GM19043 (cell line): ENCODE results near the gene CEP250.
"Not testable (repeated sequence)": the region's sequence is repeated elsewhere in the genome, so short reads cannot be mapped to it uniquely, and the experiment has no call there.

Source experiments
- ATAC-seq: cut with Tn5 transposase; IDR thresholded peaks from one replicate; pipeline ENCODE4 v1.9.1; 2021; ENCODE audit warnings: low read depth; ENCODE audit not compliant: unreplicated experiment

CEP250 gene

DNA sequence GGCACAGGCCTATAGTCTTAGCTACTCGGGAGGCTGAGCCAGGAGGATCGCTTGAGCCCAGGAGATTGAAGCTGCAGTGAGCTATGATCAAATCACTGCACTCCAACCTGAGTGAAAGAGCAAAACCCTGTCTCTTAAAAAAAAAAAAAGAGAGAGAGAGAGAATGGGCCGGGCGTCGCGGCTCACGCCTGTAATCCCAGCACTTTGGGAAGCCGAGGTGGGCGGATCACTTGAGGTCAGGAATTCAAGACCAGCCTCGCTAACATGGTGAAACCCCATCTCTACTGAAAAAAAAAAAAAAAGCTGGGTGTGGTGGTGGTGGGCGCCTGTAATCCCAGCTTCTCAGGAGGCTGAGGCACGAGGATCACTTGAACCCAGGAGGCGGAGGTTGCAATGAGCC is 5.5 kb upstream of the CEP250 start:
- ATAC-seq: not testable (repeated sequence)

DNA sequence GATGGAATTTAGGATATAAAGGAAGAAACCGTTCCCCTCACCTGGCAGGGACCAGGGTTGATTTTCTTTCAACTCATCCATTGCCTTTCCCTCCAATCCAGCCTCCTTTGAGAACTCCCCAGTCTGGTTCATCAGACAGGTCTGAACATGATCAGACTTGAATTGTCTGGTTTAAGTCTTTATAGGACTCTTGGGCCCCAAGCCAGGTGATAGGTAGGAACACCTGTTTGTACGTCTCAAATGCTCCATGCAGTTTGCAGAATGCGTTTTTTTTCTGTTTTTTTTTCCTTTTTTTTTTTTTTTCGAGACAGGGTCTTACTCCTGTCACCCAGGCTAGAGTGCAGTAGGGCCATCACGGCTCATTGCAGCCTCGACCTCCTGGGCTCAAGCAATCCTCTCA is 4.1 kb upstream of the CEP250 start:
- ATAC-seq: no peak

GRCh38 chr20:35453647-35454046 is 1.8 kb upstream of the CEP250 start:
- no peak for ATAC-seq

- not testable (repeated sequence) for ATAC-seq
Measured at GRCh38 chr20:35456700-35457099, 1.3 kb downstream of the CEP250 start.

GRCh38 chr20:35457539-35457938 is 2.1 kb downstream of the CEP250 start:
- ATAC-seq: not testable (repeated sequence)

- ATAC-seq: no peak
Measured at GRCh38 chr20:35458388-35458787, 3.0 kb downstream of the CEP250 start.

DNA sequence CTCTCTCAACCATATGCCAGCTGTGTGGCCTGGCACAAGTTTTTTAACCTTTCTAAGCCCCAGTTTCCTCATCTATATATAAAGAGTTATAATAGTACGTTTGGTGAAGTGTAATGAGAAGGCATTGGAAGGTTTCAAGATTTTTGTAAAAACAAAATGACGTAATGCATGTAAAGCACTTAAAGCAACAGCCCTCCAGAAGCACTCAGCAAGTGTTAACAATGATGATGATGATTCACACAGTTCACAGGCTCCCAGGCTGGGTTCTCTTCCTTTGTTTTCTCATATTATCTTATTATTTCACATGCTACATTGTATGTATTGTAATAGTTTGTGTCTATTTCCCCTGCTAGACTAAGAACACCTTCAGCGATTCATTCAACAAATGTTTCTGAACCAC is 6.2 kb downstream of the CEP250 start:
- no peak for ATAC-seq

GRCh38 chr20:35462351-35462750 is 7.0 kb downstream of the CEP250 start:
- ATAC-seq: no peak

GRCh38 chr20:35463455-35464300 is 8.3 kb downstream of the CEP250 start:
- no peak for ATAC-seq

GRCh38 chr20:35465976-35466375 is 10.6 kb downstream of the CEP250 start:
- no peak for ATAC-seq

GRCh38 chr20:35466856-35467255 is 11.5 kb downstream of the CEP250 start:
- ATAC-seq: no peak

DNA sequence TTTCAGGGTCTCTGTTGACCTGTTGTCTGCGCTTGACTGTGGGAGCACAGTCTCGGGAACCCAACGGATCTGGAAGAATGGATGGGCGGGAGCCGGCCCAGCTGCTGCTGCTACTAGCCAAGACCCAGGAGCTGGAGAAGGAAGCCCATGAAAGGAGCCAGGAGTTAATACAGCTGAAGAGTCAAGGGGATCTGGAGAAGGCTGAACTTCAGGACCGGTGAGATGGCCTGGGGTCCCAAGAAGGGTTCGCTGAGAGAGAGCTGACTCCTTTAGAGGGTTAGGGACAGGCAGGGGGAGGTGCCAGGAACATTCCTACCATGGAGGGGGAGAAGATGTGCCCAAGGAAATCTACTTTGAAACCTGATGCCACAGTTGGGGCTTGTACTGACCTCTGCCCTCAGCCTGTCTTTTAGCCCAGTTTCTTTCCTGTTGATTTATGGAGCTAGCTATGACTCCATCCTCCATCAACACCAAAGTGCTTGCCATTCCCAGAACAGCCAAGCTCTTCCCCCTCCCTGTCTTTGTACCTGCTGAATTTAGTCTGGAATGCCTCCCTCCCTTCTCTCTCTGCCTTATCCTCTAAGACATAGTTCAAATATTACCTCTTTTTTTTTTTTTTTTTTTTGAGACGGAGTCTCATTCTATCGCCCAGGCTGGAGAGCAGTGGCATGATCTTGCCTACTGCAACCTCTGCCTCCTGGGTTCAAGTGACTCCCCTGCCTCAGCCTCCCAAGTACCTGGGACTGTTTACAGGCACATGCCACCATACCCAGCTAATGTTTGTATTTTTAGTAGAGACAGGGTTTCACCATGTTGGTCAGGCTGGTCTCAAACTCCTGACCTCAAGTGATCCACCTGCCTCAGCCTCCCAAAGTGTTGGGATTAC is 12.2 kb downstream of the CEP250 start:
- ATAC-seq: no peak

- ATAC-seq: no peak
Measured at GRCh38 chr20:35468671-35469334, 13.4 kb downstream of the CEP250 start.

GRCh38 chr20:35472209-35472608 is 16.8 kb downstream of the CEP250 start:
- no peak for ATAC-seq

DNA sequence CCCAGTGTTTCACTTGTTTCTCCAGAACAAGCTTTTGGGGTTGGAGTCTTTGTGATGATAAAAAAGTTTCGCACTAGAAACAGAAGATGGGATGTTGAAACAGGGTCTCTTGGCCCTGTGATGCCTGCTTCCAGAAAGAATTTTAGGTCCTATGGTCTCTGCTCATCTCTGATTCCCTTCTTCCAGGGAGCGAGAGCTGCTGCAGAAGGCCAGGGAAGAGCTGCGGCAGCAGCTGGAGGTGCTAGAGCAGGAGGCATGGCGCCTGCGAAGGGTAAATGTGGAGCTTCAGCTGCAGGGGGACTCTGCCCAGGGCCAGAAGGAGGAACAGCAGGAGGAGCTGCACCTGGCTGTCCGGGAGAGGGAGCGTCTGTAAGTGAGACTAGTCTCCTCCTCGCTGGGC is 18.3 kb downstream of the CEP250 start:
- no peak for ATAC-seq

DNA sequence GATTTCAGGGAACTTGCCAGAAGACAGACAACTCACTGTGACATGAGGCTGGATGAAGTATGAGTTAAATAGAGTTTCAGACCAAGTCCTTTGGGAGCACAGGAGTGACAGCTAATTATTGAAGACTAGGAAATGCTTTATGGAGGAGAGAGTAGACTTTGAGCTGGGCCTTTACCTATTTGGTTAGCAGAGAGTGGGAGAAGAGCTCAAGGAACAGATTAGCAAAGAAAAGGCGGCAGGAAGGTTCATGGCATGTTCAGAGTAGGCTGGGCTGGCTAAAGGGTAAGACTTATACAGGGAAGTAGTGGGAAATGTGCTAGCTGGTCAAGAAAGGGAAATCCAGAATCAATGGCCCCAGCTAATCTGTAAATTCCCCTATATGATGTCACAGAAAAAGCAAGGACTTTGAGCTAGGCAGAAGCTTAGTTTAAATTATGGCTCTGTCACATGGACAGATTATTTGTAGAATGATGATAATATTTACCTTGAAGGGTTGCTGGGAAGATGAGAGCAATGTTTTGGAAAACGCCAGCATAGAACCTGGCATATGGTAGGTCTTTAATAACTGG is 19.0 kb downstream of the CEP250 start:
- no peak for ATAC-seq

DNA sequence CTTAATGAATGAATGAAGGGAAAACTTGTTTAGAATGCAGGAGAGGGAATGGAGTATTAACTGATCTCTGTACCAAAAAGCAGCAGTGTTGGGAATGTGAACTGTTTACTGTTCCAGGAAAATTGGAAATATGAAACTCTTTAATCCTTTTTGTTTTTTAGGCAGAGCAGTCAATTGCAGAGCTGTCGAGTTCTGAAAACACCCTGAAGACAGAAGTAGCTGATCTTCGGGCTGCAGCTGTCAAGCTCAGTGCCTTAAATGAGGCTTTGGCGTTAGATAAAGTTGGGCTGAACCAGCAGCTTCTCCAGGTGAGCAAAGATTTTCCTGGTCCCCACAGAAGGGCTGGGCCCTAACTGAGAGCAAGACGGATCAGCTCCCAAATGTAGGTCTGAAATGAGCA is 20.9 kb downstream of the CEP250 start:
- ATAC-seq: no peak

GRCh38 chr20:35478804-35479472 is 23.5 kb downstream of the CEP250 start:
- no peak for ATAC-seq

DNA sequence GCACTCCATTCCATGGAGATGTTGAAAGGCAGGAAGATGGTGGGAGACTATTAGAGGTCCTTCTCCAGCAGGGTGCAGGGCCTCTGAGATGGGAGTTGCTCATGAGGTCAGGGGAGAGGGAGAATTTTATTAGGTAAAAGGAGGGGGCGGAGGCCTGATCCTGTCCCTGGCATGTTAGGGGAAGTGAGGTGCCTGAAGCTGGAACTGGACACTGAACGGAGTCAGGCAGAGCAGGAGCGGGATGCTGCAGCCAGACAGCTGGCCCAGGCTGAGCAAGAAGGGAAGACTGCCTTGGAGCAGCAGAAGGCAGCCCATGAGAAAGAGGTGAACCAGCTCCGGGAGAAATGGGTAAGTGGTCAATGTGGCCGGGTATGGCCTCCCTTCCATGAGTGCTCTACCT is 24.4 kb downstream of the CEP250 start:
- ATAC-seq: no peak

DNA sequence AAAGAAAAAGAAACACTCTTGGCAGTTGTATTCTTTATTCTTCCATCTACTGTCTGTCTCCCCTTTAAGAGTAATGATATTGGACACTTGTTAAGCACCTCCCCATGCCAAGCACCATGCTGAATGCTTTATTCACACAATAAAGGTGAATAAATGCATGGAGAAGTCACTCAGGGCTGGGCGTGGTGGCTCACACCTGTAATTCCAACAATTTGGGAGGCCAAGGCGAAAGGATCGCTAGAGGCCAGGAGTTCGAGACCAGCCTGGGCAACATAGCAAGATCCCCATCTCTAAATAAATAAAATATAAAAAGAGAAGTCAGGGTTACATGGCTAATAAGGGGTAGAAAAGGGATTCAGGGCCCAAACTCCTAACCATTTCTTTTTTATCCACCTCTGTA is 32.1 kb downstream of the CEP250 start:
- ATAC-seq: no peak
